PFSK-1 (cell line): ENCODE measurements around the gene IL15.

Experiments used
- FOXP2 ChIP-seq: optimal IDR thresholded peaks from 2 replicates; pipeline ENCODE3; 2011; ENCODE audit warnings: borderline replicate concordance, control low read depth, inconsistent platforms; ENCODE audit not compliant: insufficient read depth; ENCODE audit errors: extremely low read length, extremely low read depth
- POLR2AphosphoS5 ChIP-seq: IDR thresholded peaks from 2 replicates; pipeline ENCODE4 v1.6.1; 2012; ENCODE audit warnings: low read depth, mild to moderate bottlenecking, control low read depth, low read length, moderate library complexity
- SIN3A ChIP-seq: IDR thresholded peaks from 2 replicates; pipeline ENCODE4 v1.6.1; 2012; ENCODE audit warnings: mild to moderate bottlenecking, low read length, moderate library complexity, borderline replicate concordance; ENCODE audit not compliant: insufficient read depth
- TAF1 ChIP-seq: IDR thresholded peaks from 2 replicates; pipeline ENCODE4 v1.6.1; 2012; ENCODE audit warnings: low read length, control low read depth, borderline replicate concordance; ENCODE audit not compliant: insufficient read depth
- TF ChIP-seq, protein P1 (sequence below), 2 experiments: IDR thresholded peaks; 2 replicates each; pipeline versions ENCODE4 v1.6.1 to v1.8.0; 2011 to 2012; ENCODE audit warnings: low read depth in 2 of 2, low read length in 2 of 2, control low read depth in 1 of 2, inconsistent platforms in 1 of 2, mild to moderate bottlenecking in 1 of 2, moderate library complexity in 1 of 2; ENCODE audit not compliant: insufficient read depth in 1 of 2

IL15 gene

DNA sequence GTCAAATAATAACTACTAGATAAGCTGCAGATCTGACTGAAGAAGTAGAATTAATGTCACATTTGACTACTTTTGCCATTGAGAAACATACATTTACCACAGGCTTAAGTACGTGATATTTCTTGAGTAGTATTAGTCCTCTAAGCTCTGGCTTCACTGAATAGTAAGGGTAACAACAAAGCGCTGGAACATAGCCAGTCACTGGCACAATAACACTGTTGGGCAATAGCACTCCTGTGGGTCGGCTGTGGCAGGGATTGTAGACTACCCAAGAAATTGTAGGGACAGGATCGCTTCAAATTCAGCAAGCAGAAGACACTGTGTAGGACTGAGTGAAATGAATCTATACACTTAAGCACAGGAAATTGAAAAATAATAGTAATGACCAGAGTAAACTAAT is 27.1 kb upstream of the IL15 start:
- TF ChIP-seq TAF1: no peak
- no peak for TF ChIP-seq POLR2AphosphoS5
- TF ChIP-seq, protein P1, sequence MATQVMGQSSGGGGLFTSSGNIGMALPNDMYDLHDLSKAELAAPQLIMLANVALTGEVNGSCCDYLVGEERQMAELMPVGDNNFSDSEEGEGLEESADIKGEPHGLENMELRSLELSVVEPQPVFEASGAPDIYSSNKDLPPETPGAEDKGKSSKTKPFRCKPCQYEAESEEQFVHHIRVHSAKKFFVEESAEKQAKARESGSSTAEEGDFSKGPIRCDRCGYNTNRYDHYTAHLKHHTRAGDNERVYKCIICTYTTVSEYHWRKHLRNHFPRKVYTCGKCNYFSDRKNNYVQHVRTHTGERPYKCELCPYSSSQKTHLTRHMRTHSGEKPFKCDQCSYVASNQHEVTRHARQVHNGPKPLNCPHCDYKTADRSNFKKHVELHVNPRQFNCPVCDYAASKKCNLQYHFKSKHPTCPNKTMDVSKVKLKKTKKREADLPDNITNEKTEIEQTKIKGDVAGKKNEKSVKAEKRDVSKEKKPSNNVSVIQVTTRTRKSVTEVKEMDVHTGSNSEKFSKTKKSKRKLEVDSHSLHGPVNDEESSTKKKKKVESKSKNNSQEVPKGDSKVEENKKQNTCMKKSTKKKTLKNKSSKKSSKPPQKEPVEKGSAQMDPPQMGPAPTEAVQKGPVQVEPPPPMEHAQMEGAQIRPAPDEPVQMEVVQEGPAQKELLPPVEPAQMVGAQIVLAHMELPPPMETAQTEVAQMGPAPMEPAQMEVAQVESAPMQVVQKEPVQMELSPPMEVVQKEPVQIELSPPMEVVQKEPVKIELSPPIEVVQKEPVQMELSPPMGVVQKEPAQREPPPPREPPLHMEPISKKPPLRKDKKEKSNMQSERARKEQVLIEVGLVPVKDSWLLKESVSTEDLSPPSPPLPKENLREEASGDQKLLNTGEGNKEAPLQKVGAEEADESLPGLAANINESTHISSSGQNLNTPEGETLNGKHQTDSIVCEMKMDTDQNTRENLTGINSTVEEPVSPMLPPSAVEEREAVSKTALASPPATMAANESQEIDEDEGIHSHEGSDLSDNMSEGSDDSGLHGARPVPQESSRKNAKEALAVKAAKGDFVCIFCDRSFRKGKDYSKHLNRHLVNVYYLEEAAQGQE (IDR thresholded peaks at IDR 0.05; ENCODE audit: insufficient read depth in 1 of 2, low read depth in 2 of 2, low read length in 2 of 2): no peak
- no peak for TF ChIP-seq FOXP2
- TF ChIP-seq SIN3A: no peak

DNA sequence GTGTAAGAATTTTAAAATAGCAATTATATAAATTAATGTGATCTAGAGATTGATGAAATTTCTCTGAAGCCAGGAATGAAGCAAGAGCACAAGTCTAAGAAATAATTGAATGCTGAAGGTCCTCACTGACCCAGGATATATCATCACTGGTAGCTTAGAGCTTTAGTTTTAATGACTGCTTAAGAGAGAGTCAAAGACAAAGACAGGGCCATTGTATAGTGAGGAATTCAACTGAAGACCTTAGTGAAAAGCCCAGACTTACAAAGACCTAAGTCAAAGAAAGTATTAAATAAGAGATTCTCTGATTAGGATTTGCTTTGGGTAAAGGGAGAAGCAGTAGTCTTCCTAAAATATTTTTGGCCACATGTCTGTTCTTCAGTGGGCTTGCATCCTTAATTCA is 26.0 kb upstream of the IL15 start:
- TF ChIP-seq POLR2AphosphoS5 (no peak), FOXP2 (no peak), SIN3A (no peak), TAF1 (no peak)
- TF ChIP-seq, protein P1 (IDR thresholded peaks at IDR 0.05; ENCODE audit: insufficient read depth in 1 of 2, low read depth in 2 of 2, low read length in 2 of 2): no peak

DNA sequence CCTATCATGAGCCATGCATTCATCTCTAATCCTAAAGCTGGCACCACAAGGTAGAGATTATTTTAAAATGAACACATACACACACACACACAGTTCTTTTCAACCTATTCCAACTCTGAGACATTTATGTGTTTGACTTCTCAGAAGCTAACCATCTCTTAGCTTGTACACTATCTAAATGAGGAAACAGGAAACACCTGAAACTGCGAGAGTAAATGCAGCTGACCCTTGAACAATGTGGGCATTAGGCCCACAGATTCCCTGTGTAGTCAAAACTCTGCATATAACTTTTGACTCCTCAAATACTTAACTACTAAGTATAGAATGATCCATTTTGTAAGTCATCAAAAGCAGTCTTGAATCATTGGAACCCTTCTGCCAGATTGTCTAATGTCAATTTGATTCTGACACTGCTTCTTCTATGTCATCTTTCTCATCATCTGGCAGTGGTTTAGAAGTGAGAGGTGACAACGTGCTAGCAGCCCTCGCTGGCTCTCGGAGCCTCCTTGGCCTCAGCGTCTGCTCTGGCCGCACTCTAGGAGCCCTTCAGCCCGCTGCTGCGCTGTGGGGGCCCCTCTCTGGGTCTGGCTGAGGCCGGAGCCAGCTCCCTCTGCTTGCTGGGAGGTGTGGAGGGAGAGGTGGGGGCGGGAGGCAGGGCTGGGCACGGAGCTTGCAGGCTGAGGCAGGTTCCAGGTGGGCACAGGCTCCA is 21.4 kb upstream of the IL15 start:
- TF ChIP-seq TAF1: no peak
- no peak for TF ChIP-seq POLR2AphosphoS5
- TF ChIP-seq SIN3A: no peak
- TF ChIP-seq FOXP2: no peak
- TF ChIP-seq, protein P1 (IDR thresholded peaks at IDR 0.05; ENCODE audit: insufficient read depth in 1 of 2, low read depth in 2 of 2, low read length in 2 of 2): no peak

DNA sequence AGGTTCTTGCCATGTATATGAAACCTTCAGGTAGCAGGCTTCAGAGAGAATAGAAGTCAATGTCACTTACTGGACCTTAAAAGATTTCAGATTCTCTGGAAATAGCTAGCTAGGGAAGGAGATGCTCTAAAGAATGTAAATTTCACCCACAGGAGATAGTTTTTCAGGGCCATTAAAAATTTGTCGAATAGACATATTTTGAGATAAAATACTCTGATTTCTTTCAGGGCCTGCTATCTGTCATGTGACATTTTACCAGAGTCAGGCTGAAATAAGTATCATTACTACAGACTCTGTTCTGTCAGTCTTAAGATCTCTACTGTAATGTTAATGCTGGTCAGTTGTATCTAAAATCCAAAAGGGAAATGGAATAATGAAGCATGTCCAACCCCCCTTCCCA is 15.7 kb upstream of the IL15 start:
- TF ChIP-seq, protein P1 (IDR thresholded peaks at IDR 0.05; ENCODE audit: insufficient read depth in 1 of 2, low read depth in 2 of 2, low read length in 2 of 2): no peak

DNA sequence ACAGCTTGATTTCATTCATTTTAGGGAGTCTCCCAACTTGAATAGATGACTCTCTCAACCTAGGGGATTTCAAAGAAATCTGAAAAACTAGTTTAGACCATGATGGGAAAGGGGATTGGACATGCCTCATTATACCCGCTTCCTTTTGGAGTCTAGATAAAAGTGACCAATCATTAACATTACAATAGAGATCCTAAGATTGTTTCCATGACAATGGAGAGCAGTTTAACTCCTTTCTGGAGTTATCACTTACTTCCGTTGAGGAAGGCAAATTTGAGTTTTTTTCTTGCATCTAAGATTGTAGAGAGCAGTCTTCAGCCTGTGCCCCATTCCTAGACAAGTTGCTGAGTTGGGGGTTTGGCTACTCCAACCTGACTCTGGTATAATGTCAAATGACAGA is 11.4 kb upstream of the IL15 start:
- TF ChIP-seq, protein P1 (IDR thresholded peaks at IDR 0.05; ENCODE audit: insufficient read depth in 1 of 2, low read depth in 2 of 2, low read length in 2 of 2): no peak
- no peak for TF ChIP-seq FOXP2
- no peak for TF ChIP-seq POLR2AphosphoS5
- TF ChIP-seq TAF1: no peak
- TF ChIP-seq SIN3A: no peak
